ENCODE data around the gene EPB41L4B. TPM values are rescaled to one million over a fixed set of nuclear protein-coding genes. Genes with fewer than 3 reads are reported as not detected.
"Not testable (repeated sequence)": the region's sequence is repeated elsewhere in the genome, so short reads cannot be mapped to it uniquely, and the experiment has no call there.

The EPB41L4B gene
- total and polyA plus RNA-seq, 5 donors = 11.2 to 39.2 (median 23.3) TPM

GRCh38 chr9:109230277-109230676, 90.6 kb downstream of the EPB41L4B start:
- WGBS = 86% methylated on average over 4 of the region's 4 CpGs
- no peaks in the 10 kb centered on the region for H3K27me3 ChIP-seq (ENCODE audit: control insufficient read depth, insufficient read depth)
- H3K4me3 ChIP-seq (ENCODE audit: low read length) = no peak overlapping the region
- ATAC-seq (no peak), DNase-seq (no peak)
- H3K4me1 ChIP-seq (ENCODE audit: control insufficient read depth, insufficient read depth, low read length) = no peaks in the 10 kb centered on the region
- no peak overlapping the region for H3K27ac ChIP-seq (ENCODE audit: low read length)
- intact Hi-C loops (cut with DNase I) = no loop called here
- no peaks in the 10 kb centered on the region for H3K9me3 ChIP-seq (ENCODE audit: control insufficient read depth, low read length)

DNA sequence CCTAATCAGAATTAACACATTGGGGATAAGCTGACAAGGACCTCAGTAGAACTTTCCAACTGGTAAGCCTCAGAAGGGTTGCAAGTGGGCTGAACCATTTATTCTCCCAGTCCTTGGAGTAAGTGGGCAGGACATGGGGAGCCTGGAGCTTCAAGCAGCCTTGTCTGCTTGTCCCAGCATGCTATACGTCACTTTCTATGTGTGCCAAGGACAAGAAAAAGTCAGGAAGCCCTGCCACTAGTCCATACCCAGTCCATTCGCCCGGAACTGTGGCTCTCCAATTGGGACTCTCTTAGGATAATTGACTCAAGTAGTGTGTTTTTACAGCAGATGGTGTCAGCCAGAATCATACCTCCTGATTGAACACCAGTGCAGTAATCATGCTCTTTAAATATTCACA, 91.2 kb downstream of the EPB41L4B start:
- no peak for ATAC-seq

GRCh38 chr9:109228093-109228642, 92.7 kb downstream of the EPB41L4B start:
- intact Hi-C loops (cut with DNase I) = no loop called here
- H3K27ac ChIP-seq (ENCODE audit: low read length) = no peak overlapping the region
- no peaks in the 10 kb centered on the region for H3K27me3 ChIP-seq (ENCODE audit: control insufficient read depth, insufficient read depth)
- DNase-seq (no peak), ATAC-seq (peak; percentile 55 to 82)
- H3K9me3 ChIP-seq (ENCODE audit: control insufficient read depth, low read length) = no peaks in the 10 kb centered on the region
- H3K4me3 ChIP-seq (ENCODE audit: low read length) = no peak overlapping the region
- H3K4me1 ChIP-seq (ENCODE audit: control insufficient read depth, insufficient read depth, low read length) = no peaks in the 10 kb centered on the region

More for the DNA sequence above, 91.2 kb downstream of the EPB41L4B start:
- WGBS = 90% methylated on average over 3 of the region's 3 CpGs
- H3K27me3 ChIP-seq (ENCODE audit: control insufficient read depth, insufficient read depth) = no peaks in the 10 kb centered on the region
- H3K27ac ChIP-seq (ENCODE audit: low read length) = no peak overlapping the region
- intact Hi-C loops (cut with DNase I) = no loop called here
- no peaks in the 10 kb centered on the region for H3K9me3 ChIP-seq (ENCODE audit: control insufficient read depth, low read length)
- no peak for DNase-seq
- H3K4me1 ChIP-seq (ENCODE audit: control insufficient read depth, insufficient read depth, low read length) = no peaks in the 10 kb centered on the region
- H3K4me3 ChIP-seq (ENCODE audit: low read length) = no peak overlapping the region

DNA sequence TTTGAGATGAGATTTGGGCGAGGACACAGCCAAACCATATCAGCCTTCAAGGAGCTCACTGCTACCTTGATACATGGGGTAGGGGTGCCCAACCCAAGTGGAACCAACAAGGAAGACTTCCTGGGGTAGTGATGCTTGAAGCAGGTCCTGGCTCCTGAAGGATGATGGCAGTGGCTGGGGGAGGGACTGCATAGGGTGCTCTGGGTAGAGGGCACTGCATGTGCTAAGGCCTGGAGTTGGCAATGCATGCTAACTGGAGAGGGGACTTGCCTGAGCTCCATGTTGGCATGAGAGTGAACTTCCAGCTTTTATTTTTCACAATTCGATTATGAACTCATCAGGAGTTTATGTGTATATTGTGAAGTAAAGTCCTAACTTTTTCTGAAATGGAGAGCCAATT, 95.2 kb downstream of the EPB41L4B start:
- no peaks in the 10 kb centered on the region for H3K4me1 ChIP-seq (ENCODE audit: control insufficient read depth, insufficient read depth, low read length)
- 73% methylated on average over 2 of the region's 2 CpGs for WGBS
- no peak overlapping the region for H3K27ac ChIP-seq (ENCODE audit: low read length)
- intact Hi-C loops (cut with DNase I) = no loop called here
- no peak for ATAC-seq
- H3K9me3 ChIP-seq (ENCODE audit: control insufficient read depth, low read length) = no peaks in the 10 kb centered on the region
- no peak for DNase-seq
- no peak overlapping the region for H3K4me3 ChIP-seq (ENCODE audit: low read length)
- H3K27me3 ChIP-seq (ENCODE audit: control insufficient read depth, insufficient read depth) = no peaks in the 10 kb centered on the region

- 73% methylated on average over 3 of the region's 3 CpGs for WGBS
- no peak overlapping the region for H3K4me3 ChIP-seq (ENCODE audit: low read length)
- ATAC-seq (no peak), DNase-seq (no peak)
- H3K4me1 ChIP-seq (ENCODE audit: control insufficient read depth, insufficient read depth, low read length) = no peaks in the 10 kb centered on the region
- intact Hi-C loops (cut with DNase I) = no loop called here
- H3K27me3 ChIP-seq (ENCODE audit: control insufficient read depth, insufficient read depth) = no peaks in the 10 kb centered on the region
- no peaks in the 10 kb centered on the region for H3K9me3 ChIP-seq (ENCODE audit: control insufficient read depth, low read length)
- no peak overlapping the region for H3K27ac ChIP-seq (ENCODE audit: low read length)
Observed at GRCh38 chr9:109224751-109225150, 96.1 kb downstream of the EPB41L4B start.

- ATAC-seq; intact Hi-C loops (cut with DNase I); H3K9me3 ChIP-seq (ENCODE audit: control insufficient read depth, low read length); H3K4me3 ChIP-seq (ENCODE audit: low read length); H3K27me3 ChIP-seq (ENCODE audit: control insufficient read depth, insufficient read depth); DNase-seq; H3K27ac ChIP-seq (ENCODE audit: low read length); H3K4me1 ChIP-seq (ENCODE audit: control insufficient read depth, insufficient read depth, low read length): not testable (repeated sequence)
- 85% methylated on average over 4 of the region's 4 CpGs for WGBS
Observed at GRCh38 chr9:109218242-109218641, 102.6 kb downstream of the EPB41L4B start.

DNA sequence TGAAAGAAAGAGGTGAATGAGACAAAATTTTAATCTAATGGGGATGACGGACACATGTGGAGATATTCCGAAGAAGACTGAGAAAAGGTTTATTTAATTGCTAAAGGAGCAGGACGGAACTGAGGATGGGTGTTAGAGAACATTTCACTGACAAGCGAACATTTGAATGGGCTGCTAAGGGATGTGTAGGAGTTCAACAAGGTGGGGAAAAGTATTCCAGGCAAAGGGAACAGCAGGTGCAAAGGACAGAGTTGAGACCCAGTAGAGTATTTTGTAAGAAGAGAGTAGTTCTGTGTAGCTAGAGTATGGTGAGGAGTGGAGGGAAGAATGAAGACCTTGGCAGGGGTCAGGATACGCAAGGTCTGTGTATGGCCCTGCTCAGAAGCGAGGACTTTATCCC, 106.4 kb downstream of the EPB41L4B start:
- Histone ChIP-seq H3K27ac (ENCODE audit: low read length) (no peak overlapping the region), H3K27me3 (ENCODE audit: control insufficient read depth, insufficient read depth) (no peaks in the 10 kb centered on the region), H3K4me3 (ENCODE audit: low read length) (no peak overlapping the region), H3K9me3 (ENCODE audit: control insufficient read depth, low read length) (no peaks in the 10 kb centered on the region), H3K4me1 (ENCODE audit: control insufficient read depth, insufficient read depth, low read length) (no peaks in the 10 kb centered on the region)
- DNase-seq (no peak), ATAC-seq (no peak)
- 94% methylated on average over 6 of the region's 6 CpGs for WGBS
- intact Hi-C loops (cut with DNase I) = no loop called here

DNA sequence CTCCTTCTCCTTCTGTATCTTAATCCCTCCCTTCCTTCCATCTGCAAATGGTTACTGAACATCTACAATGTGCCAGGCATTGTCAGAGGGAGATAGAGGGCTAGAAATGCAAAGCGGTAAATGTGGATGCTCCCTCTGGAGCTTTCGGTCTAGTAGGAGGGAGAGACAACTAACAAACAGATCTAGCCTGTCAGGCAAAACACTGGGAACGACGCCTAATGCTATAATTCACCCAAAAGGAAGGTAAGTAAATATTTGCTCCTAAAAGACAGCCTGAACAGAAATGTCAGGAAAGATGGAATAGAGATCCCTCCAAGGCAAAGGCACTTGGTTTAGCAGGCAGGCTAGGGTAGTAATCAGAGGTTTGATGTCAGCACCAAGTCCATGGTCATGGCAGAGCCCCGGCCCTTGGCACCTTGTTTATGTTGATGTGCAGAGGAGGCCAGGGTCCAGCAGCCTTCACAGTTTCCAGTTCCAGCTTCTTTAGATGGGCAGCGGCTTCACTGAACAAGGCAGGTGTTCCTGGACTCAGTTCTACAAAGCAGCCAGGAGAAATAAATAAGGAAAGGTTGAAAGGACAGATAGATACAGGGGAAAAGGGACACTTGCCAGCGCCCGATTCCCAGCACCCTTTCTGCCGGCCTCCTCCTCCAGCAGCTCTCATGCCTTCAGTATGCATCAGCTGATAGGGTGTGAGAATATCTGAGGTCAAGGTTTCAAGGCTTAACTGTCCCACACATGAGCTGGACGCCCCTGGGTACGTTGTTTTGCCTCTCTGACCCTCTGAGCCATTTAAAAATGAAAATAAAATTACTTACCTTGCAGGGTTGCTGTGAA, 107.4 kb downstream of the EPB41L4B start:
- H3K27ac ChIP-seq (ENCODE audit: low read length) = peak overlapping the region; percentile 66
- no peaks in the 10 kb centered on the region for H3K4me1 ChIP-seq (ENCODE audit: control insufficient read depth, insufficient read depth, low read length)
- no peak overlapping the region for H3K4me3 ChIP-seq (ENCODE audit: low read length)
- ATAC-seq (peak; percentile 41 to 49), DNase-seq (peak in 1 of 3 donors; percentile 21)
- no peaks in the 10 kb centered on the region for H3K27me3 ChIP-seq (ENCODE audit: control insufficient read depth, insufficient read depth)
- intact Hi-C loops (cut with DNase I) = no loop called here
- WGBS = 68% methylated on average over 11 of the region's 11 CpGs
- H3K9me3 ChIP-seq (ENCODE audit: control insufficient read depth, low read length) = no peaks in the 10 kb centered on the region

GRCh38 chr9:109212768-109213167, 108.1 kb downstream of the EPB41L4B start:
- Histone ChIP-seq H3K4me1 (ENCODE audit: control insufficient read depth, insufficient read depth, low read length) (no peaks in the 10 kb centered on the region), H3K27ac (ENCODE audit: low read length) (no peak overlapping the region), H3K4me3 (ENCODE audit: low read length) (no peak overlapping the region), H3K27me3 (ENCODE audit: control insufficient read depth, insufficient read depth) (no peaks in the 10 kb centered on the region), H3K9me3 (ENCODE audit: control insufficient read depth, low read length) (no peaks in the 10 kb centered on the region)
- WGBS = 61% methylated on average over 4 of the region's 4 CpGs
- intact Hi-C loops (cut with DNase I) = no loop called here
- ATAC-seq (no peak), DNase-seq (no peak)

DNA sequence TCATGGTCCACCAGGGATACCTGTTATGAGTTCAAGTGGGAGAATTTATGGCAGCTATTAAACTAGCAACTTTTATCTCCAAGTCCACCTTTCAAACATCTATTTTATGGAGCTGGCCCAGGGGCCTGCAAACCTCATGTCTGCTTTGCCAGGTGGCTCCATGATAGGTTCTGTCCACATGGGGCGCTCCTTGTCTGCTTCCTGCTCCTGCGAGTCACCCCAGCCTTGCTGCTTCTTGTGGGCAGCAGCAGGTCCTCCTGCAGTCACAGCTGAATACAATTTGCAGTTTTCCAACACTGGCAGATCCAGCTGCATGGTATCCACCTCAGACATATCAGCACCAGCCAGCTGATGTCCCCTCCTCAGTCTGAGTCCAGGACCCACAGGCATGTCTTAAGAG, 114.2 kb downstream of the EPB41L4B start:
- no peaks in the 10 kb centered on the region for H3K4me1 ChIP-seq (ENCODE audit: control insufficient read depth, insufficient read depth, low read length)
- no peak for ATAC-seq
- intact Hi-C loops (cut with DNase I) = no loop called here
- 73% methylated on average over 2 of the region's 2 CpGs for WGBS
- H3K27ac ChIP-seq (ENCODE audit: low read length) = no peak overlapping the region
- H3K9me3 ChIP-seq (ENCODE audit: control insufficient read depth, low read length) = no peaks in the 10 kb centered on the region
- no peak for DNase-seq
- no peak overlapping the region for H3K4me3 ChIP-seq (ENCODE audit: low read length)
- no peaks in the 10 kb centered on the region for H3K27me3 ChIP-seq (ENCODE audit: control insufficient read depth, insufficient read depth)

GRCh38 chr9:109205526-109205925, 115.3 kb downstream of the EPB41L4B start:
- no peak overlapping the region for H3K27ac ChIP-seq (ENCODE audit: low read length)
- ATAC-seq (no peak), DNase-seq (no peak)
- intact Hi-C loops (cut with DNase I) = no loop called here
- H3K27me3 ChIP-seq (ENCODE audit: control insufficient read depth, insufficient read depth) = no peaks in the 10 kb centered on the region
- 71% methylated on average over 1 of the region's 1 CpG for WGBS
- no peak overlapping the region for H3K4me3 ChIP-seq (ENCODE audit: low read length)
- H3K9me3 ChIP-seq (ENCODE audit: control insufficient read depth, low read length) = no peaks in the 10 kb centered on the region
- no peaks in the 10 kb centered on the region for H3K4me1 ChIP-seq (ENCODE audit: control insufficient read depth, insufficient read depth, low read length)

All from right cardiac atrium (tissue), 5 donors.